ENCODE data around the gene CCND2.

CCND2 gene

DNA sequence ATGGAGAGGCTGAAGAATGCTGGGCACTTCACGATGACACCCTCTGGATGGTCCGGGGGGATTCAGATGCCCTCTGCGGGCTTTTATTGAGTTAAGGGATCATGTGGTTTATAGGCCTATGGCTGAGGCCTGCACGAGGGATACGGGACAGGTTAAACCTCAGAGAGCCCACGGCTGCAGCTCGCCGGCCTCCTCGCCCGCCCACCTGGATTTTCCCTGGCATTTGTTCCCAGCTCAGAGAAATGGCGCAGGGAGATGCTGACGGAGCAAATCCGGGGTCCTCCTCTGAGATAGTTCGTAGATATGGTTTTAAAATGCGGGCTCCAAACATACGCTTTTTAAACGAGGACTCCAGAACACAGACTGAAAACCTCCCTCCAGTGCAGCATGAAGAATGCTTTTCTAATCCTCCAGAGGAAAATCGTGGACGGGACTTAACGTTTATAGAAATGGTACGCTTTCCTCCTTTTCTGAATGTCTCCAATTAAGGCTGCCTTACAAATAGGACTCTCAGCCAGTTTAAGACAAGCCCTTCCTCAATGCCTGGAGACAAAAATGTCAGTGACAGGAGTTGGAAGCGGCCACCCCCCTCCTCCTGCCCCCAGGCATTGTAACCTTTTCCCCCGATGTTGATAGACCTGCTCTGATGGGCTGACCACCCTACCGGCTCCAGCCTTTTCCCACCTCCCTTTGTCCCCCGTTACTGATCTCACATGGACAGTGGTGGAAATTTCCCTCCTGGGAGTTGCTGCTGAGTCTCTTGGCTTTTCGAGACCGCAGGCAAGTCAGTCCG, 16.6 kb downstream of the CCND2 start:
- DNase-seq (ENCODE audit: low spot score), result no peak

DNA sequence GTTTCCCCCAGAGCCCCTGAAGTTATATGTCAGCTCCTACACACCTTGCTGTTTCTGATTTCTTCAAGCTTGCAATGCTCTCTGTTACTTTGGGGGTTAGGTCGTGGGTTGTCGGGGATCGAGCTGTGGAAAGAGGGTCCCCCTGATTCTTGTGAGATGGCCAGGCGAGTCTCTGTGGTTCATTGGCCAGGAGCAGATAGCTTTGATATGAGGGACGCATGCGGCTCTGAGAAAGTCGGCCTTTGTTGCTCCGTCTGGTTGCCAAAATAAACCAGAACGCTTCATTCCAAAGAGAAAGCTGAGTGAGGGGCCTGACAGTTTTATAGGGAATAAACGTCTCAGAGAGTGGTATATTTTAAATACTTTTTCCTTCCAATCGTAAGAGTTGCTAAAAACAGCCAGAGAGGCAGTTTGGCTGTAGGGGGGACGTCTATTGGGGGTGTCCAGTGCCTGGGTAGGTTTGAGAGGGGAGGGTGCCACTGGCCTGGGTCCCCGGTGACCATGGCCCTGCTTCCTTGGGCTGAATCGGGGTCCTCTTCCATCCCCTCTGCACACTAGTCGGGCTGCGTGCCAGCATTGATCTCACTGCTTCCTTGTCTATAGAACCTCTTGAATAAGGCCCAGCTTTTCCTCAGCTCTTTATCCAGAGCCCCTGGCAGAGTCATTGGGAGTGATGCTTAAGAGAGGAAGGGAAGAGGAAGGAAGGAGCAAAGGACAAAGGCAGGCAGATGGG, 18.9 kb downstream of the CCND2 start:
- DNase-seq (ENCODE audit: low spot score), result no peak

DNA sequence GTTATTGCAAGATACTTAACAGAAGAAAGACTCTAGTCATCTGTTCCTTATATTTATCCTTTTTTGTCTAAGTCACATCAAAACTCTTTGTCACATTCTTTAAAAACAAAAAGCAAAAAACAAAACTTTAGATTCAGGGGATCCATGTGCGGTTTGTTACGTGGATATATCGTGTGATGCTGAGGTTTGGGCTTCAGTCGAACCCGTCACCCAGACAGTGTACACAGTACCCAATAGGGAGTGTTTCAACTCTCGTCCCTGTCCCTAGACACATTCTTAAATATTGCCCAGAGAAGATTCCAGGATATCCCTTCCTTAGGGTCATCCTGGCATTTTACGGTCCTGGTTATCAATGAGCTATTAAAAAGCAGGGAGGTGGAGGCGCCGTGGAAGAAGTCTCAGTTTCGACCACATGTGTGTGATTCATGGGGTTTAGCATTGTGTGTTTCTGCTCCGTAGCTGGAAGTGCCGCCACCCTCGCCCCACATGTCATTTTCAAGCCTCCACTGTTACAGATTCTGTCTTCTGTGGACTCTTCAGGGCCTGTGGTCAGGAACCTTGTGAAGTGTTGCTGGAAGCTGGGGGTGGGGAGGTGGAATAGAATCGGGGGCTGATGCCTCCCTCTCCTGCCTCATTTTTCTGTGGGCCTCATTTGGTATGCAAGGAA, 19.9 kb downstream of the CCND2 start:
- peak; percentile 38 for DNase-seq (ENCODE audit: low spot score)

DNA sequence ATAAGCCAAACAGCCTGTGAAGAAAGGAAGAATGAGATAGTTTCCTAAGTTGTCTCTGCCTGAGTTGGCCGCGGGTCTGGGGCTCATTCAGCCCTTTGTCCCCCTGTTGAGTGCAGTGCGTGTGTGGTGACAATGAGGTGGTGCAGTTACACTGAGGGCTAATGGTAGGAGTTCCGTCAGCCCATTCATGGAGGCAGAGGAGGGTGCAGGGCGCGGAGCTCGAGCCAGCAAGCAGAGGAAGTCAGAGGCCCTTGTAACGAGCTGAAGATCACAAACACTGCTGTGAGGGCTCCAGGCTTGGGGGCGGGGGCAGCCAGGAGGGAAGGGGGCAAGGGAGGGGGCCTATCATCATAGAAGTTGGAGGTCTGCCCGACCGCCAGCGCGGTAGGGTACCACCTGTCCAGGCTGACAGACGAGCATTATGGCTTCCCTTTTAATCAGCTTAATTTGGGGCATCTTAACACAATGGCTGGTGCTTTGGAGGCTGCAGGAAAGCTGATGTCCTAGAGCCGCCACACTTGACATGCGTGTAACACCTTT, 20.5 kb downstream of the CCND2 start:
- DNase-seq (ENCODE audit: low spot score), result peak; percentile 20

DNA sequence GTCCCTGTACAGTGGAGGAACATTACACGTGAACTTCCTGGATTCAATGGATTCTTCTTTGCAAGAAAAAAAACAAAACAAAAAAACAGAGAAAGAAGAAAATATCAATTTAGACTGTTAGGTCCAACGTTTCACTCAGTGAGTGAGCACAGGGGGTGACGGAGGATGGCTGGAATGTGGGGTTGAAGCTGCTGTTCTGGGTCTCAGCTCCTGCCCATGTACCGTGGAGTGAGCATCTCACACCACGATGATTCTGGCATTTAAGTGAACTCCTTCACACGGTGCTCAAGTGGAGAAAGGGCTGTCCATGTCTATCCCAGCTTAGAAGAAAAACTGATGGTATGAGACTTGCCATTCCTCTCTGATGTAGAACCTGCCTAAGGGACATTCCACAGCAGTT, 23.2 kb downstream of the CCND2 start:
- no peak for DNase-seq (ENCODE audit: low spot score)

DNA sequence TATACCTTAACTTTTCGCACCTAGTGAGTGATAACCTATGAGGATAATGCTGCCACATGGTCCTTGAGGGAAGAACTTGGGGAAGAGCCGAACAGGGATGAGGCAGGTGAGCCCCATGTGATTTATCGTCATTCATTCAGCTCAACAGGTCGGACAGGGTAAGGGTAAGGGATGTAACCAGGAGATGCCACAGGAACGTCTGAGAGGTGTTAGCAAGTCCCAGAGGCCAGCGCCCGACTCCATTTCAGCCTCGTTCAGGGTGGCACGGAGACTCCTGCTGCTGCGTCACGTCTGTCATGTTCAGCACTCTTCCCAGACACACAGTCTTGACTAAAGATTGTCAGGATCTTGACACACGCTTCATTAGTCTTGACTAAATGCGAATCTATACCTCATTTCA, 24.1 kb downstream of the CCND2 start:
- no peak for DNase-seq (ENCODE audit: low spot score)

DNA sequence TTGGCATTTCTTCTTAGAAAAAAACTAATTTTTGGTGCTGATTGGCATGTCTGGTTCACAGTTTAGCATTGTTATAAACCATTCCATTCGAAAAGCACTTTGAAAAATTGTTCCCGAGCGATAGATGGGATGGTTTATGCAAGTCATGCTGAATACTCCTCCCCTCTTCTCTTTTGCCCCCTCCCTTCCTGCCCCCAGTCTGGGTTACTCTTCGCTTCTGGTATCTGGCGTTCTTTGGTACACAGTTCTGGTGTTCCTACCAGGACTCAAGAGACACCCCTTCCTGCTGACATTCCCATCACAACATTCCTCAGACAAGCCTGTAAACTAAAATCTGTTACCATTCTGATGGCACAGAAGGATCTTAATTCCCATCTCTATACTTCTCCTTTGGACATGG, 27.3 kb downstream of the CCND2 start:
- no peak for DNase-seq (ENCODE audit: low spot score)

DNA sequence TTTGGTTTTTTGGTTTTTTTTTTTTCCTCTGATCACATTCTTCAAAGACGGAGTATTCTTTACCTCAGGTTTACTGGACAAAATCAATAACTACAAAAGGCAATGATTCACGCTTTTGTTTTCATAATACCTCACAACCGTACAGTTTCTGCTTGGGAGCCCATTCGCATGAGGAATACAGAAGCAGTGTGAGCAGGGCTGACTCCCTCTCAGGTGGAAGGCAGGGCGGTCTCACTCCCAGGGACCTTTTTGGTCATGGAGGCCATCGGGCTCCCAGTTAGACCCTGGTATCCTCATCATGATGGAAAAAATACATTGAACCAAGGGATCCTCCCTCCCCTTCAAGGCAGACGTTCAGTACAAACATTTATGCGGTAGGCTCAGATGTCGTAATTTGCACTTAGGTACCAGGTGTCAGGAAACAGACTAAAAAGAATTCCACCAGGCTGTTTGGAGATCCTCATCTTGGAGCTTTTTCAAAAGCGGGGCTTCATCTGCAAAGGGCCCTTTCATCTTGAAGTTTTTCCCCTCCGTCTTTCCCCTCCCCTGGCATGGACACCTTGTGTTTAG, 28.5 kb downstream of the CCND2 start:
- DNase-seq (ENCODE audit: low spot score), result no peak

DNA sequence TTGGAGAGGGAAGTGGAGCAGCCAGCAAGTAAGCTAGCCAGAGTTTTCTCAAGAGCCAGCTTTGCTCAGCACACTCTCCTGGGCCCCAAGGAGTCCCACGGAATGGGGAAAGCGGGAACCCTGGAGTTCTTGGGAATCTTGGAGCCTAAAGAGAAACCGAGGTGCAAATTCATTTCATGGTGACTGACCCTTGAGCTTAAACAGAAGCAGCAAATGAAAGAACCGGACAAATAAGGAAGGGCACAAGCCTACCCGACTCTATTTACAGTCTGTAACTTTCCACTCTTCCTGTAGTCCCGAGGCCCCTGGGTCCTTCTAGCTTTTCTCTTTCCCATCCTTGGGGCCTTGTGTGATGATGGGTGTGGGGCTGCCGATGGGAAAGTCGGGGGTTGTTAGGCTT, 29.3 kb downstream of the CCND2 start:
- no peak for DNase-seq (ENCODE audit: low spot score)

DNA sequence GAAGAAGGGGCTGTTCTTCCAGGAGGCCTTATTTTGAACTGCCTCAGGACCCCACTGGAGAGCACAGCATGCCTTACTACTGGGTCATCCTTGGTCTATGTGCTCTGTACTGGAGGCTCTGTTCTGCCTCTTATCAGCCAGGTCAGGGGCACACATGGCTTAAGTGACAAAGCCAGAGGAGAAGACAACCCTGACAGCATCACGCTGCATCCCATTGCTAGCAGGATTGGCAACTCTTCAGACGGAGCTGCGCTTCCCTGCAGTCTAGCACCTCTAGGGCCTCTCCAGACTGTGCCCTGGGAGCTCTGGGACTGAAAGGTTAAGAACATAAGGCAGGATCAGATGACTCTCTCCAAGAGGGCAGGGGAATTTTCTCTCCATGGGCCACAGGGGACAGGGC, 30.2 kb downstream of the CCND2 start:
- no peak for DNase-seq (ENCODE audit: low spot score)

DNA sequence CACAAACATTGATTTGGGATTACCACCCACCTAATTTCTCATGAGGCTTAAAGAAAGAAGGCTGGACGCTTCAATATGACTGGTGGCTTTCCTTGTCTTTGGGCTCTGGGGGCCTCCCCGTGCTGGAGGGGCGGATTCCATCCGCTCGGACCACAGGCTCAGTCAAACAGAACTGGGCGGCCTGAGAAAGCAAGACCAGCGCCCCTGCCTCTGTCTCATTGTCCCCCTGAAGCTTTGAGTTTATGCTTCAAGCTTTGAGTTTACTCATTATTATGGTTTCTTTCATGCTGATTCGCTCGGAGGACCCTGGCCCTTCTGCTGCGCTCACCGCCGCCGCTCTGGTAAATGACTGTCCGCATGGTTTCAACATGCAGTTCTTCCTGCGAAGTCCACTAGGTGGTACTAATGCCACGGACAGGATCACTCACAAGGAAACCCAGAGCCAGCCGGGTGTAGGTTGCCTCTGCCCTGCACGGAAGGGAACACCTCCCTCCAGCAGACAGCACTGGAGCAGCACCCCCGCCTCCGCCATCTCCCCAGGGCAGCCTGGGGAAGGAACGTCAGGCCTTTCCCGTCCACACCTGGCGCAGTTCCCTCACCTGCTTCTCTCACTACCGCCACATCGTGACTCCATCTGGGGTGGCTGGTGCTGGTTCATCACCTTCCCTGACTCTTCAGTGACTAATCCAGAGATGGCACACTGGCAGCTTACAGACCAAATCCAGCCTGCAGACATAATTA, 34.2 kb downstream of the CCND2 start:
- DNase-seq (ENCODE audit: low spot score), result peak; percentile 16

DNA sequence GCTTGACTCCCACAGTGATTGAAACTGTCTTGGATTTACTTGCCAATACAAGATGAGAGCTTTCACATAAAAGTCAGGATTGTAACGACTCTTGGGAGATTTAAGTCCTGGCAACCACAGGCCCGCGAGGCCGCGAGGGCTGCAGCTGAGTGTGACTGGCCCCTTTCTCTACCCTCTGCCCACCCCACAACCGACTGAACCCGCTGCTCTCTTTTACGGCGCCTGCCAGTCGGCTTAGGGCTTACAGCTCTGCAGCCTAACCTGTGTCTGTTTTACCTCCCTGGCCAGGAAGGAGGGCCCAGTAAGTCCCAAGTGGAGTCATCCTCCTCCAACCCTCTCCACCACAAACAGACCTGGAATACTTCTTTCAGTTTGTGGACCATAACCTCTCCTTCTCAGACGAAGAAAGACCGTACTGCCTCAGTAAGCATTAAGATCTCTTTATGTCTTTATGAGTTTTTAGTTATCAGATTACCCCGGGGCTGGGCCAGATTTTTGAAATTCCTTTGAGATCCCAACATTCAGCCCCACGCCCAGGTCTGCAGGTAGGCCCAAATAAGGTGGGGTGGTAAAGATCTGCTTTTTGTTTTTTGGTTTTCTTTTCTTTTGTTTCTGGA, 34.9 kb downstream of the CCND2 start:
- no peak for DNase-seq (ENCODE audit: low spot score)

DNA sequence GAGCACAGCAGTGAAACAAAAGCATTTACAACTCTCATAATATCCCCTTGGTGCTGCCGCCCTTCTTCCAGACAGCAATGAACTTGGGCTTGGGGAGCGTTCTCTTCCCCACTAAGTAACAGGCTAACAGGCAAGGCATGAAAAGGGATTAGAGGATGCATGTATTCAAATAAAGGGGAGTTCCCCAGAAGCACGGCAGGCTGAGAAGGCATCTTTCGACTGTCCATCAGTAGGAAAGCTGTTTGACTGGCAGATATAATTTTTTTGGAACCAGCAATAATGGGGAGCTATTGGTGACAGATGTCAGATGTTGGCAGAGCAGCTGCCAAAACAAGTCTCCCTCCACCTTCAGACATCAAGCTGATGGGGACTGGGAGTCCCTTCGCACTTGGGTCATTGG, 38.2 kb downstream of the CCND2 start:
- DNase-seq (ENCODE audit: low spot score), result no peak

DNA sequence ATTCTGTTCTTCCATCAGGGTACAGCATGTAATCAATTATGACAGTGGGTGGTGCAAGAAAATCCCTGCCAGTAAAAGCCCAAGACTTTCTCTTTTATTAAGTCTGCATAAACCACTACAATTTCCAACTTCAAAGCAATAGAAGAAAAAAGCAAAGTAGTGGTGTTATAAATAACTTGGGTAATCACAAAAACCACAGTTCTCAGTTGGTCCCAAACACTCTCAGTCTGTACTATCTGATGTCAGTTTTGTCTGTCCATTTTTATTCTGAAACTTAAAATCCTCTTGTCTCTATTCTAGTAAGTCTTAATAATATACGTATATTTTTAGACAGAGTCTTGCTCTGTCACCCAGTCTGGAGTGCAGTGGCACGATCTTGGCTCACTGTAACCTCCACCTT, 38.7 kb downstream of the CCND2 start:
- DNase-seq (ENCODE audit: low spot score), result no peak

DNA sequence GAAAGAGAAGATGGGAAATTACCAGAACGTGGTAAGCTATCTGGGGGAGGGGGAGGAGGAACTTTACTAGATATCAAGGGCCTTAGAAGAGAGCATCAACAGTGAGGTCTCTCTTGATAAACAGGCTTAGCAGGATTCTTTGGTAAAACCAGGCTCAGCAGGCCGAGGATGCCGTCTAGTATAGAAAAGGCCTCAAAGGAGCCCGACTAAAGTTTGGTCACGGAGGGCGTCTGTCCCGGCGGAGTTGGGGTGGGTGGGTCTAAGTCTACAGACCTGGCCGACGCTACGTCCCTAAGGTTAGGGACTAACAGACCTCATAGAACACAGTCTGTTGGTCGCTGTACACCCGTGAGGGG, 46.9 kb downstream of the CCND2 start:
- no peak for DNase-seq (ENCODE audit: low spot score)

DNA sequence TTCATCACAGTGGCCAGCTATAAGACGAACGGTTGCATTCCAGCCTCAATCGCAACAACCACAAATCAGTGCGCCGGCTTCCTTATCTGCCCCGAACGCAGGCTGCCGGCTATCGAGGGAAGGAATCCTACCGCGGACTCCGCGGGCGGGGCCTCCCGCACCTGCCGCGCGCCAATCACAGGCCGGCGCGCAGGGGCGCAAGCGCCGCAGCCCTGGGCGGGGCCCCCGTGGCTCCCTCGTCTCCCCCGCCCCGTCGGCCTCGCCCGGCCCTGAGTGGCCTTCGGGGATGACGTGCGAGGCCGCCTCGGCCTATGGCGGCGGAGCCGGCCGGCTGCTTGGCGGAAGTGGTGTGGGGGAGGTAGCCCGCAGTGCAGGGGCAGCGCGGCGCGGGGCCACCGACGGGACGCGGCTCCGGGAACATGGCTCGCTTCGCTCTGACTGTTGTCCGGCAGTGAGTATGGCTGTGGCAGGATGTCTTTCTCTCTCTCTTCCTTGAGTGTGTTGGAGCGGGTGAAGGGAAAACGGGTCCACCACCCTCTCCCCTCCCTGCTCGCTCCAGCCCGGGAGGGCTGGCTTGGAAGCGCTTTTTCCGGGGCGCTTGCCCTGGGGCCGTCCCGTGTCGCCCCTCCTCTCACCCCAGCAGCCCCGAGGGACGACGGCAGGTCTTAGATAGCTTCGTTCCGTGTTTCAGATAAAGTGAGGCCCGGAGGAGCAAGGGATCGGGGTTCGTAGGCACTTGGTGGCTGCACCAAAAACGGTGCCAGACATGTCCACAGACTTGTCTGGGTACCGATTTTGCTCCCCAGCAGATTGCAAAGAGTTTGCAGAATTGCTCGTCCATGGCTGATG, 47.5 kb downstream of the CCND2 start, which contains the start of gene TIGAR:
TSS of gene TIGAR (plus strand) at position 361 of the 849 bp plus-strand sequence. CDS start at position 420, 59 bp downstream.
- peak; percentile 89 for DNase-seq (ENCODE audit: low spot score)

DNA sequence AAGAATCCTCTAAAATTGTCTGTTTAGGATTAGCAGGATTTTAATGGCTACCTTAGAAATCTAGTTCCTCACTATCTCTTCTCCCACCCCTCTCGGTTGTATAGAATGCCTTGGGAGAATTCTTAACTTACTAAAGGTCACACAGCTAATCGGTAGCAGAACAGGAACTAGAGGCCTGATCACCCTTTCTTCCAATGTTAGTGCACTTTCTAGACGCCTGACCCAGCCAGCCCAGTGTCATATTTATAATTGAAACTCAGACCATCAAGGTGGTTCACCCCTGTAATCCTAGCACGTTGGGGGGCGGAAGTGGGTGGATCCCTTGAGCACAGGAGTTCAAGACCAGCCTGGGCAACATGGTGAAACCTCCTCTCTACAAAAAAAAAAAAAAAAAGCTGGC, 49.2 kb downstream of the CCND2 start:
- DNase-seq (ENCODE audit: low spot score), result no peak

Measured in CD4-positive, alpha-beta T cell treated with Interleukin-2 at 100 ng/mL for 4 hours (primary cell).